HEK293T (cell line): ENCODE data around the gene FAM168A.
"Not testable (repeated sequence)": the region's sequence is repeated elsewhere in the genome, so short reads cannot be mapped to it uniquely, and the experiment has no call there.

Source experiments
- CTCF ChIA-PET: fragments of 350-600 bp; formaldehyde crosslinking; extraction: SDS; loops from one replicate; lab custom pipeline; 2021; ENCODE audit warnings: antibody characterized with exemption, inconsistent platforms; lab: Yijun Ruan, JAX
- POLR2A ChIA-PET: fragments of 350-600 bp; formaldehyde crosslinking; extraction: SDS; loops from one replicate; lab custom pipeline; 2020; ENCODE audit warnings: antibody characterized with exemption, inconsistent platforms; lab: Yijun Ruan, JAX
- DNase-seq: peaks from one replicate; pipeline ENCODE4 v3.0.0; 2012; ENCODE audit warnings: mixed read lengths; ENCODE audit errors: extremely low spot score
- ARNT ChIP-seq: fragments of 450-650 bp; IDR thresholded peaks from 2 replicates; pipeline ENCODE4 v1.6.1; 2017; ENCODE audit warnings: mild to moderate bottlenecking
- BHLHE40 ChIP-seq: fragments of 450-650 bp; IDR thresholded peaks from 2 replicates; pipeline ENCODE4 v1.6.1; 2016; ENCODE audit warnings: mild to moderate bottlenecking, moderate library complexity, borderline replicate concordance
- CTBP1 ChIP-seq: fragments of 450-650 bp; IDR thresholded peaks from 2 replicates; pipeline ENCODE4 v1.6.1; 2016; ENCODE audit warnings: borderline replicate concordance
- ELF4 ChIP-seq: fragments of 450-650 bp; IDR thresholded peaks from 2 replicates; pipeline ENCODE4 v1.6.1; 2017; ENCODE audit warnings: antibody characterized with exemption
- FOXA1 ChIP-seq: fragments of 450-650 bp; IDR thresholded peaks from 2 replicates; pipeline ENCODE4 v1.6.1; 2016; ENCODE audit warnings: mild to moderate bottlenecking
- FOXK2 ChIP-seq: fragments of 450-650 bp; IDR thresholded peaks from 2 replicates; pipeline ENCODE4 v1.6.1; 2016; ENCODE audit warnings: mild to moderate bottlenecking
- FOXM1 ChIP-seq: fragments of 450-650 bp; IDR thresholded peaks from 2 replicates; pipeline ENCODE4 v1.6.1; 2017; ENCODE audit warnings: mild to moderate bottlenecking, borderline replicate concordance
- HDGF ChIP-seq: fragments of 450-650 bp; IDR thresholded peaks from 2 replicates; pipeline ENCODE4 v1.6.1; 2017; ENCODE audit warnings: antibody characterized with exemption, borderline replicate concordance
- L3MBTL2 ChIP-seq: fragments of 450-650 bp; conservative IDR thresholded peaks from 2 replicates; pipeline ENCODE4 v1.6.1; 2016; ENCODE audit warnings: mild to moderate bottlenecking
- LEF1 ChIP-seq: fragments of 450-650 bp; IDR thresholded peaks from 2 replicates; pipeline ENCODE4 v1.6.1; 2017; ENCODE audit warnings: mild to moderate bottlenecking, borderline replicate concordance
- NFRKB ChIP-seq: fragments of 450-650 bp; IDR thresholded peaks from 2 replicates; pipeline ENCODE4 v1.6.1; 2016; ENCODE audit warnings: mild to moderate bottlenecking, moderate library complexity
- PKNOX1 ChIP-seq: fragments of 450-650 bp; IDR thresholded peaks from 2 replicates; pipeline ENCODE4 v1.6.1; 2016
- SP1 ChIP-seq: fragments of 450-650 bp; IDR thresholded peaks from 2 replicates; pipeline ENCODE4 v1.6.1; 2017
- SUZ12 ChIP-seq: fragments of 450-650 bp; IDR thresholded peaks from 2 replicates; pipeline ENCODE4 v1.6.1; 2016; ENCODE audit warnings: mild to moderate bottlenecking
- TARDBP ChIP-seq: fragments of 450-650 bp; IDR thresholded peaks from 2 replicates; pipeline ENCODE4 v1.6.1; 2016
- ZNF384 ChIP-seq: fragments of 450-650 bp; IDR thresholded peaks from 2 replicates; pipeline ENCODE4 v1.6.1; 2016

FAM168A gene

GRCh38 chr11:73585834-73586575 lies 11.9 kb downstream of the FAM168A start:
- DNase-seq = no peak
- POLR2A ChIA-PET = no interaction called here
- CTCF ChIA-PET = no interaction called here
- no peak for TF ChIP-seq HDGF
- TF ChIP-seq ARNT = no peak
- TF ChIP-seq FOXA1 = no peak
- no peak for TF ChIP-seq PKNOX1
- TF ChIP-seq ELF4 = no peak
- TF ChIP-seq TARDBP = no peak
- TF ChIP-seq ZNF384 = no peak
- no peak for TF ChIP-seq SUZ12
- TF ChIP-seq LEF1 = no peak
- TF ChIP-seq CTBP1 = no peak
- no peak for TF ChIP-seq SP1
- TF ChIP-seq BHLHE40 = no peak
- TF ChIP-seq FOXK2 = no peak
- TF ChIP-seq FOXM1 = no peak
- TF ChIP-seq NFRKB = no peak
- TF ChIP-seq L3MBTL2 = no peak

- DNase-seq = no peak
- POLR2A ChIA-PET = no interaction called here
- CTCF ChIA-PET = no interaction called here
- TF ChIP-seq PKNOX1 (no peak), L3MBTL2 (no peak), FOXA1 (no peak), SP1 (no peak), BHLHE40 (no peak), SUZ12 (no peak)
Measured at GRCh38 chr11:73584831-73585230, 13.1 kb downstream of the FAM168A start.

GRCh38 chr11:73582653-73583052 lies 15.3 kb downstream of the FAM168A start:
- ChIA-PET POLR2A (no interaction called here), CTCF (no interaction called here)
- no peak for DNase-seq
- no peak for TF ChIP-seq CTBP1
- no peak for TF ChIP-seq NFRKB
- no peak for TF ChIP-seq ELF4
- no peak for TF ChIP-seq SP1
- no peak for TF ChIP-seq FOXK2
- TF ChIP-seq HDGF = no peak
- no peak for TF ChIP-seq L3MBTL2
- TF ChIP-seq FOXM1 = no peak
- no peak for TF ChIP-seq PKNOX1
- TF ChIP-seq ARNT = no peak
- no peak for TF ChIP-seq BHLHE40
- TF ChIP-seq ZNF384 = no peak

GRCh38 chr11:73580749-73581148 lies 17.2 kb downstream of the FAM168A start:
- ChIA-PET CTCF (interaction anchor here (0.7 kb wide), 1 partner anchor 17 kb away, joined by 3 read pairs; no protein-coding TSS in a partner anchor), POLR2A (interaction anchor here (1.8 kb wide), 1 partner anchor 18 kb away, joined by 5 read pairs; the partner anchor contains the start of gene FAM168A)
- not testable (repeated sequence) for DNase-seq

GRCh38 chr11:73579641-73580434 lies 18.1 kb downstream of the FAM168A start:
- DNase-seq = no peak
- TF ChIP-seq LEF1 (no peak), FOXA1 (no peak), CTBP1 (no peak), FOXM1 (no peak), ARNT (no peak), PKNOX1 (no peak), BHLHE40 (no peak), L3MBTL2 (no peak), SP1 (no peak), TARDBP (no peak), FOXK2 (no peak), NFRKB (no peak), HDGF (no peak), ZNF384 (no peak)
- CTCF ChIA-PET = interaction anchor here (0.6 to 0.7 kb wide), 2 partner anchors 16 to 78 kb away, joined by 3 to 6 read pairs; no protein-coding TSS in a partner anchor
- POLR2A ChIA-PET = interaction anchor here (1.8 kb wide), 1 partner anchor 19 kb away, joined by 5 read pairs; the partner anchor contains the start of gene FAM168A
